SJSA1 (cell line): Measurements from ENCODE around the gene RNF10. TPM values are rescaled to one million over a fixed set of nuclear protein-coding genes. Genes with fewer than 3 reads are reported as not detected.
A peak's percentile ranks its signal among the peaks of the same experiment; 100 is the strongest.
"Not testable (repeated sequence)": the region's sequence is repeated elsewhere in the genome, so short reads cannot be mapped to it uniquely, and the experiment has no call there.

Experiments used
- DNase-seq, 2 experiments: peaks; one replicate each; pipeline ENCODE4 v3.0.0-alpha.2; 2015 to 2020; ENCODE audit warnings: low spot score in 2 of 2, low read depth in 1 of 2
- H3K27ac ChIP-seq: fragments of 250-450 bp; sonication (Bioruptor Pico); 2 replicates; pipeline ENCODE4 v1.5.1; 2020; ENCODE audit warnings: mild to moderate bottlenecking, moderate library complexity
- H3K27me3 ChIP-seq: fragments of 250-450 bp; sonication (Bioruptor Pico); replicated peaks from 2 replicates; pipeline ENCODE4 v1.5.1; 2020; ENCODE audit warnings: mild to moderate bottlenecking, moderate library complexity
- H3K36me3 ChIP-seq: fragments of 250-450 bp; sonication (Bioruptor Pico); 2 replicates; pipeline ENCODE4 v1.5.1; 2020; ENCODE audit warnings: mild to moderate bottlenecking
- H3K4me1 ChIP-seq: fragments of 250-450 bp; sonication (Bioruptor Pico); replicated peaks from 2 replicates; pipeline ENCODE4 v1.6.1; 2021; ENCODE audit warnings: mild to moderate bottlenecking
- H3K4me3 ChIP-seq: fragments of 250-450 bp; sonication (Bioruptor Pico); 2 replicates; pipeline ENCODE4 v1.5.1; 2020; ENCODE audit warnings: mild to moderate bottlenecking
- H3K9me3 ChIP-seq: fragments of 250-450 bp; sonication (Bioruptor Pico); replicated peaks from 2 replicates; pipeline ENCODE4 v1.5.1; 2020; ENCODE audit warnings: mild to moderate bottlenecking
- total RNA-seq: library from RNA; depleted of rRNA; stranded (reverse); fragments of >200 nt; shearing (Covaris generic); gene quantifications from 2 replicates; pipeline ENCODE4 v1.2.3, GENCODE V29; 2014

The RNF10 gene
- total RNA-seq, 1 experiment from 2014 or later = 54.7 TPM

- no peaks in the 10 kb centered on the region for H3K36me3 ChIP-seq
- H3K4me3 ChIP-seq = no peak overlapping the region
- no peak overlapping the region for H3K27ac ChIP-seq
- H3K27me3 ChIP-seq = no peaks in the 10 kb centered on the region
- H3K4me1 ChIP-seq = no peaks in the 10 kb centered on the region
- no peak for DNase-seq
- no peaks in the 10 kb centered on the region for H3K9me3 ChIP-seq
Measured at GRCh38 chr12:120592121-120593049, 58.2 kb downstream of the RNF10 start.

DNA sequence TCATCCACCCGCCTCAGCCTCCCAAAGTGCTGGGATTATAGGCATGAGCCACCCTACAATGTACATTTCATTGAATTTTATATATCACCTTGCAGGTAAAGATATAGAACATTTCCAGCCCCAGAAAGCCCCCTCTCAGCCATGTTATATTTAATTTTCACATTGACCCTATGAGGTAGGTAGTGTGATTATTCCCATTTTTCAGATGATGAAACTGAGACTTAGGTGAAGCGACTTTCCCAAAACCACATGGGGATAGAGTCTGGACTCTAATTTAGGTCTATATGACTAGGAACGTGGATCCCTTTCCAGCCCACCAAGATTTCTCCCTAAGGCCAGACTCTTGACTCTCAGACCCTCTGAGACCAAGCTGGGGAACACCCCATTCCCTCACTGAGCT, 62.7 kb downstream of the RNF10 start:
- H3K4me3 ChIP-seq = no peak overlapping the region

DNA sequence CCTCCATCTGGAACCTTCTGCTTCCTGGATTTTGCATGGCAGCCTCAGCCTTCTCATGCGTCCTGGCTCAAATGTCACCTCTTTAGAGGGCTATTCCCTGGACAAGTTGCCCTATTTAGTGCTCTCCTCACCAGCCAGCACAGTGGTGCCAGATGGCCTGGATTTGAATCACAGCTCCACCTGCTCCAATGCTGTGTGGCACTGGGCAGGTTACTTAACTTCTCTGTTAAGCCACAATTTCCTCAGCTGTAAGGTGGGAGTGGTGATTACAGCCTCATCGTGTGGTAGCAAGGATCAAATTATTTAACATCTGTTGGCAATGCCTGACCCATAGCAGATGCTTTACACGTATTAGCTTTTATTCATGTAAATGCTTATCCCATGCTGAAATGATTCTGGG, 63.7 kb downstream of the RNF10 start:
- DNase-seq = no peak
- Histone ChIP-seq H3K36me3 (no peaks in the 10 kb centered on the region), H3K4me3 (no peak overlapping the region), H3K9me3 (no peaks in the 10 kb centered on the region), H3K27ac (no peak overlapping the region), H3K27me3 (no peaks in the 10 kb centered on the region), H3K4me1 (peaks cover 7% of the 10 kb centered on the region)

More for the DNA sequence above, 62.7 kb downstream of the RNF10 start:
- Histone ChIP-seq H3K27ac (no peak overlapping the region), H3K27me3 (no peaks in the 10 kb centered on the region), H3K9me3 (no peaks in the 10 kb centered on the region), H3K36me3 (no peaks in the 10 kb centered on the region), H3K4me1 (peaks cover 7% of the 10 kb centered on the region)
- DNase-seq = no peak

DNA sequence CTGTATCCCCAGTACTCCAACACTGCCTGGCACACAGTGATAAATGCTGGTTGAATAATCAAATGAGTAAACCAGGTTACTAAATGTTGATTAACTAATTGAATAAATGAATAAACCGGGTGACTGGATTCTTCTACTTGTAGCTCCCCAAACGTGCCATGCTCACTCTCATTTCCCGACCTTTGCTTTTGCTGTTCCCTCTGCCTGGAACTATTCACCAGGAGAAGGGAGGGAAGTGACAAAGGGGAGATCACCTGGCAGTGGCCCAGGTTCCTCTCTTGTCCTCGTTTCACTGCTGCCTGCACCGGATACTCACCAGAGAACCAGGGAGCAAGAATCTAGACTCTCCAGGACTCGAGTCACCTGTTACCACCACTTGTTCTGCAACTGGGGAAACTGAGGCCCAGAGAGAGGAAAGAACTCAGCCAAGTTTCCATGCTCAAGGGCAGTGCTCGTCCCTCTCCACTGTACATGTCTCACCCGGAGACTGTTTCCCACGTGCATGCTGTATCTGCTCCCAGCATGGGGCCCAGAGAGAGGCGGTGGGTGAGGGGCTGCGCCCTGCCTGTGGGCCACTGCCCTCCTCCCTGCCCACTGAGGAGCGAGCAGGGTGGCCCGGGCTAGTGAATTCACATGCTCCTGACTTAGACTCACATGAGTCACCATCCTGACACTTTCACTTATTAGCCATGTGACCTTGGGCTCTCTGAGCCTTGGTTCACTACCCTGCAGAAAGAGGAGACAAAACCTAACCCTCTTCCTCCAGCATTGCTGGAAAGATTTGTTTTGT, 64.7 kb downstream of the RNF10 start:
- H3K4me1 ChIP-seq = peaks cover 7% of the 10 kb centered on the region
- peak; percentile 46 to 53 for DNase-seq

DNA sequence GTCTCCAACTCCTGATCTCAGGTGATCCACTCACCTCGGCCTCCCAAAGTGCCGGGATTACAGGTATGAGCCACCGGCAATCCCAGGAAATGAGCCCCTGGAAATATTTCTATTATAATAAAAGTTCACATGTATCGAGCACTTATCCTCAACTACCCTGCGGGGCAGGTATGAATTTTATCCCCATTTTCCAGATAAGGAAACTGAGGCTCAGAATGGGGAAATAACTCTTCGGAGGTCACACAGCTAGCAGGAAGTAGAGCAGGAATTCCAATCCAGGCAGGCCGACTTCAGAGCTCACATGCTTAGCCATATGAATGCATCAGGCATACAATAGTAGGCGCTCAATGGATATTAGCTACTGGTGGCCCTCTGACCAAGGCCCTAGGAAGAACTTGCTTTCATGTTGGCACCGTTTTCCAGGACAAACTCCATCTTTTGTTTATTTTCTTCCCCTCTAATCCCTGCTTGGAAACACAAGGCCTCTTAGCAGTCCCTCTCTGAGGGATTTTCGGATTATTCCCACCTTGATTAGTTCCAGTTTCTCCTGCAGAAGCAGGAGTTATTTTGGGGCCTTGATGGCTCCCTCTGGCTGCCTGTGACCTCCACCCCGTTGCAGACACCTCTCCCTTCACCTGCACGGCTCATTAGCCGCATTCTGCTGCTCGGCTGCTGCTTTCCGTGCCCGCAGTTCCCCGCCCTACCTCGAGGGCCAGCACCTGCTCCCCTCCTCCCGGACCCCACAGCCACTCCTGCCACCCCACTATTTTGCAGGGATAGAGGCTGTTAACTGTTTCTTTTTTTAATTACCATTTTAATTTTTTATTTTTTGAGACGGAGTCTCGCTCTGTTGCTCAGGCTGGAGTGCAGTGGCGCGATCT, 65.8 kb downstream of the RNF10 start:
- no peaks in the 10 kb centered on the region for H3K9me3 ChIP-seq
- DNase-seq = no peak
- no peak overlapping the region for H3K27ac ChIP-seq
- H3K4me1 ChIP-seq = peaks cover 7% of the 10 kb centered on the region
- H3K27me3 ChIP-seq = no peaks in the 10 kb centered on the region
- H3K4me3 ChIP-seq = no peak overlapping the region
- H3K36me3 ChIP-seq = no peaks in the 10 kb centered on the region

More for the DNA sequence above, 64.7 kb downstream of the RNF10 start:
- H3K36me3 ChIP-seq = no peaks in the 10 kb centered on the region
- H3K9me3 ChIP-seq = no peaks in the 10 kb centered on the region
- H3K27me3 ChIP-seq = no peaks in the 10 kb centered on the region
- no peak overlapping the region for H3K27ac ChIP-seq
- no peak overlapping the region for H3K4me3 ChIP-seq

GRCh38 chr12:120602416-120602815, 68.3 kb downstream of the RNF10 start:
- not testable (repeated sequence) for H3K36me3 ChIP-seq, DNase-seq, H3K27me3 ChIP-seq, H3K4me1 ChIP-seq, H3K4me3 ChIP-seq, H3K9me3 ChIP-seq, H3K27ac ChIP-seq

DNA sequence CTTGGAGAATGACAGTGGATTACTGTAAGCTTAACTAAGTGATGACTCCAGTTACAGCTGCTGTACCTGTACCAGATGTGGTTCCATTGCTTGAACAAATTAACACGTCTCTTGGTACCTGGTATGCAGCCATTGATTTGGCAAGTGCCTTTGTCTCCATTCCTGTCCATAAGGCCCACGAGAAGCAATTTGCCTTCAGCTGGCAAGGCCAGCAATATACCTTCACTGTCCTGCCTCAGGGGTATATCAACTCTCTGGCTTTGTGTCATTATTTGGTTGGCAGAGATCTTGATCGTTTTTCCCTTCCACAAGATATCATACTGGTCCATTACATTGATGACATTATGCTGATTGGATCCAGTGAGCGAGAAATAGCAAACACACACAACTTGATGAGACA, 76.4 kb downstream of the RNF10 start:
- Histone ChIP-seq H3K4me3 (no peak overlapping the region), H3K9me3 (no peaks in the 10 kb centered on the region), H3K27ac (no peak overlapping the region), H3K27me3 (peaks cover 3% of the 10 kb centered on the region), H3K36me3 (no peaks in the 10 kb centered on the region), H3K4me1 (no peaks in the 10 kb centered on the region)
- no peak for DNase-seq

DNA sequence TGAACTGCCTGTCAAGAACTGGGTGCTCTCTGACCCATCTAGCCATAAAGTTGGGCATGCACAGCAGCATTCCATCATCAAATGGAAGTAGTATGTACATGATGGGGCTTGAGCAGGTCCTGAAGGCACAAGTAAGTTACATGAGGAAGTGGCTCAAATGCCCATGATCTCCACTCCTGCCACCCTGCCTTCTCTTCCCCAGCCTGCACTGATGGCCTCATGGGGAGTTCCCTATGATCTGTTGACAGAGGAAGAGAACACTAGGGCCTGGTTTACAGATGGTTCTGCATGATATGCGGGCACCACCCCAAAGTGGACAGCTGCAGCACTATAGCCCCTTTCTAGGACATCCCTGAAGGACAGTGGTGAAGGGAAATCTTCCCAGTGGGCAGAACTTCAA, 77.4 kb downstream of the RNF10 start:
- H3K4me3 ChIP-seq, H3K9me3 ChIP-seq, H3K36me3 ChIP-seq, H3K4me1 ChIP-seq, DNase-seq, H3K27me3 ChIP-seq, H3K27ac ChIP-seq: not testable (repeated sequence)

- H3K27ac ChIP-seq = no peak overlapping the region
- no peak overlapping the region for H3K4me3 ChIP-seq
- no peaks in the 10 kb centered on the region for H3K9me3 ChIP-seq
- H3K36me3 ChIP-seq = no peaks in the 10 kb centered on the region
- H3K27me3 ChIP-seq = 0 out of 2 replicates have a peak, but pooled peaks cover 1% of the 10 kb centered on the region
- no peak for DNase-seq
- H3K4me1 ChIP-seq = no peaks in the 10 kb centered on the region
Measured at GRCh38 chr12:120614848-120615247, 80.7 kb downstream of the RNF10 start.

GRCh38 chr12:120617193-120617592, 83.0 kb downstream of the RNF10 start:
- H3K4me1 ChIP-seq, DNase-seq, H3K27ac ChIP-seq, H3K36me3 ChIP-seq, H3K9me3 ChIP-seq, H3K27me3 ChIP-seq, H3K4me3 ChIP-seq: not testable (repeated sequence)

GRCh38 chr12:120617767-120618166, 83.6 kb downstream of the RNF10 start:
- not testable (repeated sequence) for H3K27me3 ChIP-seq, H3K27ac ChIP-seq, H3K36me3 ChIP-seq, H3K4me3 ChIP-seq, DNase-seq, H3K4me1 ChIP-seq, H3K9me3 ChIP-seq

DNA sequence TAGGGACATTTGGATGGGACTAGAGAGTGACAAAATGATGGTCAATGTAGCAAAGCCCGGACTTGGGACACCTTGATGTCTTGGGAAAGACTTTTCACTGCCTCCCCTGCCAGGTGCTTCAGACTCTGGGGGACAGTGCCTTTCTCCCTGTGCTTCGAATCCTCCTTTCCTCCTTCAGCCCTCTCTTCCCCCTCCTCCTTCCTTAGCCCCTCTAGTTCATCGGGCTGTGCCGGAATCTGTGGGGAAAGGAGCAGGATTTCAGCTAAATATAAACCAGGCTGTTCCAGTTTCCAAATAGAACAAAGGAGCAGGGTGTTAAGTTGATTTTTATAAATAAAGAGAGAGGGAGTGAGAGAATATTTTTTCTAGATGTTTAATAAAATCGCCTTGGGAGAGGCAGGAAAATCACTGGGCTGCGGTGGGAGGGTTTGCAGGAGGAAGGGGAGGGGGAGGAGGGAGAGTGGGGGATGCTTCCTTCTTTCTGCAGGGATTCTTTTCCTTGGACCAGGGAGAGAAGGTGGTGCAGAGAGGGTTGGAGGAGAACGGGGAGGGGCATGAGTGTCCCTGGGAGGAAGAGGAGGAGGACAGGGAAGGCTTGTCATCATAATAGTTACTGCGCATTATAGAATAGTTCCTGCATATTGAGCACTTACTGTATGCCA, 84.9 kb downstream of the RNF10 start:
- Histone ChIP-seq H3K4me1 (no peaks in the 10 kb centered on the region), H3K36me3 (no peaks in the 10 kb centered on the region), H3K4me3 (no peak overlapping the region), H3K27ac (no peak overlapping the region), H3K27me3 (0 out of 2 replicates have a peak, but pooled peaks cover 3% of the 10 kb centered on the region), H3K9me3 (no peaks in the 10 kb centered on the region)
- no peak for DNase-seq

- no peaks in the 10 kb centered on the region for H3K9me3 ChIP-seq
- no peak for DNase-seq
- H3K36me3 ChIP-seq = no peaks in the 10 kb centered on the region
- H3K4me1 ChIP-seq = no peaks in the 10 kb centered on the region
- no peak overlapping the region for H3K27ac ChIP-seq
- H3K27me3 ChIP-seq = 0 out of 2 replicates have a peak, but pooled peaks cover 3% of the 10 kb centered on the region
- no peak overlapping the region for H3K4me3 ChIP-seq
Measured at GRCh38 chr12:120620624-120621023, 86.5 kb downstream of the RNF10 start.
